HTERT RPE-1 (cell line): Measurements from ENCODE around the gene TPD52L2.
"Not testable (repeated sequence)": the region's sequence is repeated elsewhere in the genome, so short reads cannot be mapped to it uniquely, and the experiment has no call there.

Experiments
- in situ Hi-C: fragments of 300-500 bp; cut with MboI; formaldehyde crosslinking; loops from 4 replicates; pipeline ENCODE4 v1.14.3; 2020; ENCODE audit warnings: low sequenced_read_pairs

The TPD52L2 gene

DNA sequence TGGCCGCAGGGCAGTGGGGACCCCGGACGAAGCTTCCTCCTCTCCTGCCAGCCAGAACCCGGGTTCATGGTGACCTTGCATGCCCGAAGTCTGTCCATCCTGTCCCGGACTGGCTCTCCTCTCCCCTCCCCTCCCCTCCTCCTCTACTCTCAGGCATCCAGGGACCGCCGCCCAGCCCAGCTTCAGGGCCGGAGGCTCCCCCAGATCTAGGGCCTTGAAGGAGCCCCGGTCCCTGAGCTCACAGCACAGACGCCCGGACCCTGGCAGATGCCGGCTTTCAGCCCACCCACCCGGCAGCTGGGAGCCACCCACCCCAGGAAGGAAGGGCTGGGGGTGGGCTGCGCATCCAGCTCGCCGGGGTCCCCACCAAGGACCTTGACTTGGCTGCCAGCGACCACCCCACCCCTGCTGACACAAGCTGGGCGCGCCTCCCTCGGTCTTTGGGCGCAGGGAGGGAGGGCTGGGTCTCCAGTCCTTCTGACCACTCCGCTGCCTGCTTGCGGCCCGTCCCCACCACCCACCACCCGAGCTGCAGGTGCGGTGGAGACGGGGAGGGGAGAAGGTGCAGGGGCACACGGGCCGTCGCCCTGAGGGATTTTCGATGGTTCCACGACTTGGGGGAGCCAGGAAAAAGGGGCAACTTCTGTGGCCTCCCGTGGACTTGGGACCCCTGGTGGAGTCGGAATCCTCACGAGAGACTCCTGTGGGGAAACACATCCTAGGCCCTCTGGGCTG lies 9.5 kb upstream of the TPD52L2 start:
- in situ Hi-C loops, result no loop called here

DNA sequence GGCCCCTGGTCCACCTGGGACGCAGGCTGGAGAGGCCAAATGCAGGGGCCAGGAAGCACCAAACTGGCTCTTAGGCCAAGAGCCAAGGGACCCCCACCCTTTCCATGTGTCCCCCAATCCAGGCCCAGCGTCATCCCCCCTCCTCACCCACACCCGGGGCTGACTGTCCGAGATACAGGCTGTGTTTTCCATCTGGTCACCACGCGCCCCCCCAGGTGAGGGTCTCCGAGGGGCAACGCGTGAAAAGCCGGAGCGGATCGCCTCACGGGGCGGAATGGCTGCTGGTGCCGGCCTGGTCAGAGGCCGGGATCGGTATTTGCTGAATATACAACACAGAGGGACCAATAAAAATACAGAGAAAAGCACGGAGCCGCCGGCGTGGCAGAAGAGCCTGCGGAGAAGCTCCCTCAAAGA lies 9.0 kb upstream of the TPD52L2 start:
- in situ Hi-C loops, result no loop called here

DNA sequence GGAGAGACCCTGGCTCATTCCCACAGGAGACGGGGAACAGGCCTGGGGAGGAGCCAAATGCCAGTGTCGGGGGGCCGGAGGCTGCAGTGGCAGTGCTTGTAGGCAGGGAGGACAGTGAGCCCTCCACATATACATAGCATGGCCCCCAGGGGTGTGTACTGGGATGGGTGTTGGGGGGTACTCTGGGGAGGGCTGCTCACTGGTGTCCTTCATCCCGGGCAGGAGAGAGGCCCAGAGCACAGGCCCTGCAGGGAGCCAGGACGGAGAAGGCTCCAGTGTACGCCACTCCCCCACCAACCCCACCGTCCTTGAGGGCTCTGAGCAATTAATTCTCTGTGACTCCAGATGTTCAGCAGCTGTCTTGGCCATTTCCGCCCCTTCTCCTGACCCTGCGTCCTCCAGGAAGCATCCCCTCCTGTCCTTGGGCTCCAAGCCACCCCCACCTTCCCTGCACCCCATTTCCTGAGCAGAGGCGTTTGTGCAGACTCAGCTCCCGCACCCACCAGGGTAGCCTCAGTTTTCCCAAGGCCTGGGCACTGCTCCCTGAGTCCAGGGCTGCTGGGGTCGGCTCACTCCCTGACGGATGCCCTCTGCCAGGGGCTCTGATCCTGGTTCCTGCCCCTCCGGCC lies 7.2 kb upstream of the TPD52L2 start:
- in situ Hi-C loops, result no loop called here

DNA sequence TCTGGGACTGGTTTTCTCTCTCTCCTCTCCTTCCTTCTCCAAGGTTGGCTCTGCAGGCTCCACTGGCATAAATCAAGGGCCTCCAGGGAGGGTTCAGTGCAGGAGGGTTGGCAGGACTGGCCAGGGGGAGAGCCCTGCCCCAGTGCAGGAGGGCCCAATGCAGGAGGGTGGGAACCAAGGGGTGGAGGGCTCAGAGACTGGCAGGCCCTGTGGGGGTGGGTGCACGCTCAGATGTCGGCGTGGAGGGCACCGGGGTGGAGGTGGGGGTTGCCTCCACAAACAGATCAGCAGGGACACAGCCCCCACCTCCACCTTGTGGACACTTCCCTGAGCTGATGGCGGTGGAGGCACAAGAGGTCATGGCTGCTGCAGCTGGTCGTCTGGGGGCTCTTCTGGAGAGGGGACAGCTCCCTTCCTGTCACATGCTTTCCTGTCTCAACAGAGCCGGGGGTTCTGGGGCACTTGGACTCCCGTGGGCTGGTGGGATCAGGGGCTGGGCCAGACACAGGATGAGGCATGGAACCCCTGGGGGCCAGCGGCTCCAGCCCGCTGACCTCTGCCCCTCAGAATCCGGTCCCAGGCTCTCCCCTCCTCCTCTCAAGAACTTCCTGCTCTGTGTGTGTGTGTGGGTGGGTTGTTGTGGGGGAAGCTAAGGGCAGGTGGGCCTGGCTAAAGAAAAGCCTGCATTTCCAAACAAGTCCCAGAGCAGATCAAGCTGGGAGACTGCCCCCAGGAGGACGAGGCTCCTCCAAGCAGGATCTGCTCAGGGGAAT lies 6.5 kb upstream of the TPD52L2 start:
- in situ Hi-C loops, result no loop called here

- in situ Hi-C loops, result no loop called here
Observed at GRCh38 chr20:63859166-63859699, 5.8 kb upstream of the TPD52L2 start.

DNA sequence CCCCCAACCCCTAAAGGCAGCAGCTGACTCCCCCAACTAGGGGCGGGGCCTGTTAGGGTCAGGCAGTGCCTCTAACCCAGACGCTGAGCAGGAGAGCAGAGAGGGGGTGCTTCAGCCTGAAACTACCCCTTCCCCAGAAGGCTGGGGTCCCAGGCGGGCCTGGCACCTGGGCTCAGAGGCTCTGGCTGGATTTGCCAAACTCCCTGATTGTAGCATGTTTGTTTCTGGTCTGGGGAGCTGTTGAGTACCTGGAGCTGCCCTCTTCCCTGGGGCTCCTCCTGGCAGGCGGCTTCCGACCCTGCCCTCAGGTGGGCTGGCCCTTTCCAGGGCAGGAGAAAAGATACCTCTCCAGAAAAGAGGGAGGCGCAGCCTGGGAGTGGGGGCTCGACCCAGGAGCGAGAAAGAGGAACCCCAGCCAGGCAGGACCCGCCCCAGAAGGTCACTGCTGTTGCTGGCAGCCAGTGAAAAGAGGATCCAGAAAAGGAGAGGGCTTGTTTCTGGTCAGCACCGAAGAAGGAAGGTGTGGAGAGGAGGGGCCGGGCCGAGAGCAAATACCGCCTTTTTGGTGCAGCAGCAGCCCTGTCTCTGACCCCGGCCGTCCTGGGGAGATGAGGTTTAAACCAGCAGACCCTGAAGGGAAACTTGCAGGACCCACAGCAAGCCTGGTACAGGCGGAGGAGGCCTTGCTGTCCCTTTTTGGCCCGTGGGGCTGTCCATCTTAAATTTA lies 4.6 kb upstream of the TPD52L2 start:
- in situ Hi-C loops, result no loop called here

GRCh38 chr20:63861365-63861934 lies 3.6 kb upstream of the TPD52L2 start, which contains the start of gene ABHD16B:
Gene ABHD16B, plus strand, starts transcription at chr20:63861498. Its CDS starts 43 bp downstream, at chr20:63861541.
- in situ Hi-C loops, result no loop called here

- in situ Hi-C loops, result no loop called here
Observed at GRCh38 chr20:63861981-63862901, 2.8 kb upstream of the TPD52L2 start.

GRCh38 chr20:63863021-63863797 lies 1.9 kb upstream of the TPD52L2 start:
- in situ Hi-C loops, result no loop called here

GRCh38 chr20:63863798-63864544 lies 1.1 kb upstream of the TPD52L2 start:
- in situ Hi-C loops, result no loop called here

GRCh38 chr20:63864545-63864977 lies 509 bp upstream of the TPD52L2 start:
- in situ Hi-C loops, result no loop called here

DNA sequence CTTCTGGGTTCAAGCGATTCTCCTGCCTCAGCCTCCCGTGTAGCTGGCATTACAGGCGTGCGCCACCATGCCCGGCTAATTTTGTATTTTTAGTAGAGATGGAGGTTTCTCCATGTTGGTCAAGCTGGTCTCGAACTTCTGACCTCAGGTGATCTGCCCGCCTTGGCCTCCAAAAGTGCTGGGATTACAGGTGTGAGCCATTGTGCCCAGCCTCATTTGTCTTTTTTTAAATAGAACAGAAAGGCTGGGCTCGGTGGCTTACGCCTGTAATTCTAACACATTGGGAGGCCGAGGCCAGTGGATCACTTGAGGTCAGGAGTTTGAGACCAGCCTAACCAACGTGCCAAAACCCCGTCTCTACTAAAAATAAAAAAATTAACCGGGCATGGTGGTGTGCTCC lies 2.0 kb downstream of the TPD52L2 start:
- in situ Hi-C loops, result not testable (repeated sequence)

DNA sequence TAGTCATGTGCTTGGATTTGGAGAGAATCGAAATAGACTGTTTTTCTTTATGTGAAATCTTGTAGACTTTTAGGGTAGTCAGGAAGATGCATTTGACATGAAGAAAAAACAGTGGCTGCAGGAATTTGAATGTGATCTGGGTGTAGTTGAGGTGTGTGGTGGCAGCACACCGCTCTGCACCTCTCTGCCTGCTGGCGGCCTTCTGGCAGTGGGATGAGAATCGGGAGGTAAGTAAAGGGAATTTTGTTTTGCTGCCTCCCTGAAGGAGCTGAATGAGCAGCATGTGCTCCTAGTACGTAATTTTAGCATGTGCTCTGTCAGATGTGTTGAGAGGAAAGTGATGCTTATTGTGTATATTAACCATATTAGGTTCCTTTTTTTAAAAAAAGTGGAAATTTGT lies 3.2 kb downstream of the TPD52L2 start:
- in situ Hi-C loops, result no loop called here

GRCh38 chr20:63873477-63873971 lies 8.5 kb downstream of the TPD52L2 start:
- in situ Hi-C loops, result no loop called here

DNA sequence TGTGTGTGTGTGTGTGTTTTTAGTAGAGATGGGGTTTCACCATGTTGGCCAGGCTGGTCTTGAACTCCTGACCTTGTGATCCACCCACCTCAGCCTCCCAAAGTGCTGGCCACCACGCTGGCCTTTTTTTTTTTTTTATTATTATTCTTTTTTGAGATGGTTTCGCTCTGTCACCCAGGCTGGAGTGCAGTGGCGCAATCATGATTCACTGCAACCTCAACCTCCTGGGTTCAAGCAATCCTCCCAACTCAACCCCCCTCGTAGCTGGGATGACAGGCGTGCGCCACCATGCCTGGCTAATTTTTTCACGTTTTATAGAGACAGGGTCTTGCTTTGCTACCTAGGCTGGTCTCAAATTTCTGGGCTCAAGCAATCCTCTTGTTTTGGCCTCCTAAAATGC lies 9.2 kb downstream of the TPD52L2 start:
- in situ Hi-C loops, result not testable (repeated sequence)

DNA sequence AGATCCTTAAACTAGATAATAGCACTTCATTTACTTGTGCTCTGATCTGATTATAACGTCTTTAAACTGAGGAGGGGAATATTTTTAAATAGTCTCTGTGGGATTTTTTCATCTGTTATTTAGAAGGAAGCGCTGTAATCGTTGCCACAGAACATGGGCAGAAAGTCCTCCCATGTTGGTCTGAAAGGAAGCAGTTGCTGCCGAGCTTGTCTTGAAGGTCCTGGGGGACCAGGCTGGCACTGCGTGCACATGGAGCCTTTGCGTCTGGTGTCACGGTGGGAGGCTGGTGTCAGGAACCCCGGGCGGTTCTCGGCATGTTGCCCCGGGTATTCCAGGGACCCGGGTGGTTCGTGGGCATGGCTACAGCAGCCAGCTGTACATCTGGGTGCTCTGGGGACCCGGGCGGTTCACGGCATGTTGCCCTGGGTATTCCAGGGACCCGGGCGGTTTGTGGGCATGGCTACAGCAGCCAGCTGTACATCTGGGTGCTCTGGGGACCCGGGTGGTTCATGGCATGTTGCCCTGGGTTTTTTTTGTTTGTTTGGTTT lies 11.5 kb downstream of the TPD52L2 start:
- in situ Hi-C loops, result no loop called here

DNA sequence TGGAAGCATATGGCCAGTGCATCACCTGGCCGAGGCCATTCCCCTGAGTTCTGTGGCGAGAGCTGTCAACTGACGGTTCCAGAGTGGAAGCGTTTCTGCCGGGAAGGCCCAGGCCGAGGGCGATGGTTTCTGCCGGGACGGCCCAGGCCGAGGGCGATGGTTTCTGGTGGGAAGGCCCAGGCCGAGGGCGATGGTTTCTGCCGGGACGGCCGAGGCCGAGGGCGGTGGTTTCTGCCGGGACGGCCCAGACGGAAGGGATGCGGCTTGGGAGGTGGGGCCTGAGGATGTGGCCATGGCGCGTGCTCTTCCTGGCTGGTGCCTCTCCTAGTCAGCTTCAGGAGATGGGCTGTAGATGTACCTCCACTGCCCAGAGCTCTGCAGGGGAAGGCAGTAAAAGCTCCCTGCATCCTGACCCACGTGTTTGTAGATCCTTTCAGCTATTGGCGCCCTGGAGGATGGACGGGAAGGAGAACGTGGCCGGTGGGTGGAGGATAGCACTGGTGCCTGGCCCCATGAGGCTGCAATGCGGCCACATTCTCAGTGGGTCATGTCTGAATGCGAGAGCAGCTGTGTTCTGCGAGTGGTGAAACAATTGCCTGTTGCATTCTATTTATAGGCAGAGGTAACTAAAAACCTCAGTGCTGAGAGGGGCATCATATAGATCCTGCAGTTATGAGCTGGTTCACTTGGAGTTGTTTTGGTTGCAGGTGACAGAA lies 12.8 kb downstream of the TPD52L2 start:
- in situ Hi-C loops, result no loop called here
